Activated T-cell treated with anti-CD3 and anti-CD28 coated beads, Interleukin-2, amount 50 U/mL, for 24 hours (primary cell): ENCODE data around the gene PAN3.
A peak's percentile ranks its signal among the peaks of the same experiment; 100 is the strongest.

Experiments
- DNase-seq: peaks from one replicate; pipeline ENCODE4 v3.0.0-alpha.2; 2020
- H3K27ac Mint-ChIP-seq: 2 replicates; pipeline ENCODE4 v1.8.0; 2020; ENCODE audit warnings: mild to moderate bottlenecking, mixed read lengths
- H3K27me3 Mint-ChIP-seq: 2 replicates; pipeline ENCODE4 v1.8.0; 2020; ENCODE audit warnings: mixed read lengths
- H3K36me3 Mint-ChIP-seq: 2 replicates; pipeline ENCODE4 v1.8.0; 2020; ENCODE audit warnings: low read depth, mixed read lengths
- H3K4me1 Mint-ChIP-seq: 2 replicates; pipeline ENCODE4 v1.8.0; 2020; ENCODE audit warnings: low read depth, mixed read lengths
- H3K4me3 Mint-ChIP-seq: 2 replicates; pipeline ENCODE4 v1.8.0; 2020; ENCODE audit warnings: mild to moderate bottlenecking, moderate library complexity, mixed read lengths
- H3K9me3 Mint-ChIP-seq: 2 replicates; pipeline ENCODE4 v1.8.0; 2020; ENCODE audit warnings: mixed read lengths

The PAN3 gene

DNA sequence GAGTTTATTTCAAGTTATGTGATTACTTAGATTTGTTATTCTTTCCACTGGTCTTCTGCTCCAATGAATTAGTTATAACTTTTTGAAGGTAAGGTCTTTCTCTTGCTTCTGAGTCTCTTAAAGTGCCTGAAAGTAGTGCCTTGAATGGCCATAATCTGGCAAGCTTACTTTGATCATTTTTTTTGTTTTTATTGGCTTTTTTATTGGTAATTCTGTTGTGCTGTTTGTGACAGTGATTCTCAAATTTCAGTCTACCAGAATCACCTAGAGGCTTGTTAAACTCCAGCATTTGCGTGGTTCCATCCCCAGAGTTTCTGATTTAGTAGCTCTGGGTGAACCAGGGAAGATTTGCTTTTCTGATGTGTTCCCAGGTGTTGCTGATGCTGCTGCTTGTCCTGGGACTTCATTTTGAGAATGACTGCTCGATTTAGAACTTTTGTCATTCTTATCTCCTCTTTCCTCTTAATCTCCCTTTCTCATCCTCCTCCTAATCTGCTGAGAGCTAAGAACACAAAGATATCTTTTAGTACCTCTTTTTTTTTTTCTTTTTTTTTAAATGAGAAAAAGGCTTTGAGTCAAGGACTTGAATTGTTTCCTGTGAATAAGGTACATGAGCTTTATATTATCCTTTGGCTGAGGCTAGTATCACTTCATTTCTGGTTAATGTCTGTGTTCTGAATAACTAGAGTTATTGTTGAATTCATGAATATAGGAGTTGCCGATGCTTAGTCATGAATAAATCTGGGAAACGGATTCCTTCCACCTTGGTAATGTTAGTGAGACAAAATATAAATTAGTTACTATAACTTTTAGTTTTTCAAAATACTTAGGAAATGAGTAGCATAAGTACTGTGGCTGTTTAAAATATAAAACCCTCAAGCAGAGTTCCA lies 91.4 kb downstream of the PAN3 start:
- H3K27me3 Mint-ChIP-seq, result no peaks in the 10 kb centered on the region
- H3K4me3 Mint-ChIP-seq, result no peak overlapping the region
- no peak for DNase-seq
- peaks cover 10% of the 10 kb centered on the region for H3K4me1 Mint-ChIP-seq
- H3K9me3 Mint-ChIP-seq, result no peaks in the 10 kb centered on the region
- peaks cover 71% of the 10 kb centered on the region for H3K36me3 Mint-ChIP-seq
- H3K27ac Mint-ChIP-seq, result peak overlapping the region; percentile 32

DNA sequence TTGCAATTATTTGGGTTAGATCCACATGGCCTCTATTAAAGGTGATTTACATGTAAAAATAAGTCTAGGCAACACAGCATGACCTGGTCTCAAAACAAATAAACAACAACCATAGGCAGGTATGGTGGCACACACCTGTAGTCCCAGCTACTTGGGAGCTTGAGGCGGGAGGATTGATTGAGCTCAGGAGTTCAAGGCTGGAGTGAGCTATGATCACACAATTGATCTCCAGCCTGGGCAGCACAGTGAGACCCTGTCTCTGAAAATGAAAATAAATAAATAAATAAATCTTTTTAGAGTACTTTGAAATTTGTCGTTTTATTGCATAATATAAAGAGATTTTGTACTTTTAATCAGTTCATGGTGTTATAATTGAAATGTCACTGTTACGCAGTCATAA lies 93.3 kb downstream of the PAN3 start:
- Mint-ChIP-seq H3K9me3 (no peaks in the 10 kb centered on the region), H3K4me3 (no peak overlapping the region), H3K36me3 (peaks cover 66% of the 10 kb centered on the region), H3K27me3 (no peaks in the 10 kb centered on the region), H3K27ac (no peak overlapping the region), H3K4me1 (peaks cover 8% of the 10 kb centered on the region)
- DNase-seq, result no peak

- H3K36me3 Mint-ChIP-seq, result peaks cover 65% of the 10 kb centered on the region
- no peaks in the 10 kb centered on the region for H3K27me3 Mint-ChIP-seq
- no peak for DNase-seq
- no peak overlapping the region for H3K4me3 Mint-ChIP-seq
- peak overlapping the region; percentile 22 for H3K27ac Mint-ChIP-seq
- no peaks in the 10 kb centered on the region for H3K9me3 Mint-ChIP-seq
- peaks cover 12% of the 10 kb centered on the region for H3K4me1 Mint-ChIP-seq
These were observed 99.6 kb downstream of the PAN3 start for GRCh38 chr13:28237944-28238343.

GRCh38 chr13:28239374-28239773 lies 101.0 kb downstream of the PAN3 start:
- Mint-ChIP-seq H3K9me3 (no peaks in the 10 kb centered on the region), H3K36me3 (peaks cover 69% of the 10 kb centered on the region), H3K4me3 (no peak overlapping the region), H3K27me3 (no peaks in the 10 kb centered on the region), H3K4me1 (peaks cover 9% of the 10 kb centered on the region), H3K27ac (peak overlapping the region; percentile 37)
- no peak for DNase-seq

DNA sequence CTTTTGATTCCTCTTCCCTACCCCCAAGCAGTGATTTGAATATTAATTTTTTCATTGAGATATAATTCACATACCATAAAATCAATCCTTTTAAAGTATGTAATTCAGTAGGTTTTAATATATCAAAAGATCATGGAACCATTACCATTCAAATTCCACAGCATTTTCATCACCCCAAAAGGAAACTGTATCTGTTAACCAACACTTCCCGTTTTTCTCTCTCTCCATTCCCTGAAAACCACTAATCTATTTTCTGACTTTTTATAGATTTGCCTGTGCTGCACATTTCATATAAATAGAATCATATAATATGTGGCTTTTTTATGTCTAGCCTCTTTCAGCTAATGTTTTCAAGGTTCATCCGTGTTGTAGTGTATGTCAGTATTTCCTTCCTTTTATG lies 107.1 kb downstream of the PAN3 start:
- no peaks in the 10 kb centered on the region for H3K9me3 Mint-ChIP-seq
- H3K27ac Mint-ChIP-seq, result no peak overlapping the region
- H3K36me3 Mint-ChIP-seq, result peaks cover 87% of the 10 kb centered on the region
- DNase-seq, result no peak
- no peaks in the 10 kb centered on the region for H3K27me3 Mint-ChIP-seq
- H3K4me1 Mint-ChIP-seq, result peaks cover 32% of the 10 kb centered on the region
- H3K4me3 Mint-ChIP-seq, result no peak overlapping the region

GRCh38 chr13:28246891-28247290 lies 108.5 kb downstream of the PAN3 start:
- Mint-ChIP-seq H3K36me3 (peaks cover 86% of the 10 kb centered on the region), H3K9me3 (no peaks in the 10 kb centered on the region), H3K27me3 (no peaks in the 10 kb centered on the region), H3K27ac (no peak overlapping the region), H3K4me3 (no peak overlapping the region), H3K4me1 (peaks cover 41% of the 10 kb centered on the region)
- DNase-seq, result no peak

DNA sequence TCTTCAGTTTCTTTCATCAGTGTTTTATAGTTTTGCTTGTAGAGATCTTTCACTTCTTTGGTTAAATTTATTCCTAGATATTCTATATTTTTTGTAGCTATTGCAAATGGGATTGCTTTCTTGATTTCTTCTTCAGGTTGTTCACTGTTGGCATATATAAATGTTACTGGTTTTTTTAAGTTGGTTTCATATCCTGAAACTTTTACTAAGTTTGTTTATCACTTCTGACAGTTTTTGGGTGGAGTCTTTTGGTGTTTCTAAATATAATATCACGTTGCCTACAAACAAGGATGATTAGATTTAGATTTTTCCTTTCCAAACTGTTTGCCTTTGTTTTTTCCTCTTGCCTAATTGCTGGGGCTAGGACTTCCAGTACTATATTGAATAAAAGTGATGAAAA lies 109.7 kb downstream of the PAN3 start:
- H3K27ac Mint-ChIP-seq, result no peak overlapping the region
- no peaks in the 10 kb centered on the region for H3K27me3 Mint-ChIP-seq
- H3K4me1 Mint-ChIP-seq, result peaks cover 48% of the 10 kb centered on the region
- no peak for DNase-seq
- H3K36me3 Mint-ChIP-seq, result peaks cover 82% of the 10 kb centered on the region
- H3K9me3 Mint-ChIP-seq, result no peaks in the 10 kb centered on the region
- H3K4me3 Mint-ChIP-seq, result no peak overlapping the region

DNA sequence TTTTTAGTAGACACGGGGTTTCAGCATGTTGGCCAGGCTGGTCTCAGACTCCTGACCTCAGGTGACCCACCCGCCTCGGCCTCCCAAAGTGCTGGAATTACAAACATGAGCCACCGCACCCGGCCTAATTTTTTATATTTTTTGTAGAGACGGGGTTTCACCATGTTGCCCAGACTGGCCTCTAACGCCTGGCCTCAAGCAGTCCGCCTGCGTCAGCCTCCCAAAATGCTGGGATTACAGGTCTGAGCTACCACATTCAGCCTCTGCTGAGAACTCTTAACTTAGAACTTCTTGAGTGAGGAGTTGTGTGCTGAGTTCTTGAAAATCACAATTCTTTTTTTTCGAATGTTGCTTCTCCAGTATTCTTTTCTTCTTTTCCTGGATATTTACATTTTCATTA lies 112.2 kb downstream of the PAN3 start:
- H3K4me1 Mint-ChIP-seq, result peaks cover 66% of the 10 kb centered on the region
- H3K36me3 Mint-ChIP-seq, result peaks cover 74% of the 10 kb centered on the region
- H3K27ac Mint-ChIP-seq, result no peak overlapping the region
- no peak for DNase-seq
- no peak overlapping the region for H3K4me3 Mint-ChIP-seq
- H3K9me3 Mint-ChIP-seq, result no peaks in the 10 kb centered on the region
- no peaks in the 10 kb centered on the region for H3K27me3 Mint-ChIP-seq

DNA sequence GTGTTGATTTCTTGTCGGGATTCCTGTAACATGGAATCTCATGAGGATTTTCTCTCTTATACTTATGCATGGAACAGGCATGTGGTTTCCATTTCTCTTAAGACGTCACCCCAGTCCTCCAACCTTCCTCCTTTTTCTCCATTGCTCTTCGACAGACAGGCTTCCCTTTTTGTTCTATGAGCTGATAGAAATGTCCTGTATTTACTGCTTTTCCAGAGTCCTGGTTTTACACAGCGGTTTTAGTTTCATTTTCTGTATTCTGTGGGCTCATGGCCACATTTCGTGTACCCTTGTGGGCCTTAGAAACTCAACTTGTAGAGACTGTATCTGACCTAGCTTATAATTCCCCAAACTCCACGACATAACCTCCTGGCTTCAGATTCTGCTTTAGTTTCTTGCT lies 113.1 kb downstream of the PAN3 start:
- H3K27ac Mint-ChIP-seq, result no peak overlapping the region

GRCh38 chr13:28252547-28252946 lies 114.2 kb downstream of the PAN3 start:
- Mint-ChIP-seq H3K9me3 (no peaks in the 10 kb centered on the region), H3K27ac (no peak overlapping the region), H3K4me3 (no peak overlapping the region), H3K36me3 (peaks cover 71% of the 10 kb centered on the region), H3K4me1 (peaks cover 53% of the 10 kb centered on the region), H3K27me3 (no peaks in the 10 kb centered on the region)
- no peak for DNase-seq

More for the DNA sequence above, 113.1 kb downstream of the PAN3 start:
- Mint-ChIP-seq H3K9me3 (no peaks in the 10 kb centered on the region), H3K27me3 (no peaks in the 10 kb centered on the region), H3K36me3 (peaks cover 72% of the 10 kb centered on the region), H3K4me3 (no peak overlapping the region), H3K4me1 (peaks cover 63% of the 10 kb centered on the region)
- no peak for DNase-seq

DNA sequence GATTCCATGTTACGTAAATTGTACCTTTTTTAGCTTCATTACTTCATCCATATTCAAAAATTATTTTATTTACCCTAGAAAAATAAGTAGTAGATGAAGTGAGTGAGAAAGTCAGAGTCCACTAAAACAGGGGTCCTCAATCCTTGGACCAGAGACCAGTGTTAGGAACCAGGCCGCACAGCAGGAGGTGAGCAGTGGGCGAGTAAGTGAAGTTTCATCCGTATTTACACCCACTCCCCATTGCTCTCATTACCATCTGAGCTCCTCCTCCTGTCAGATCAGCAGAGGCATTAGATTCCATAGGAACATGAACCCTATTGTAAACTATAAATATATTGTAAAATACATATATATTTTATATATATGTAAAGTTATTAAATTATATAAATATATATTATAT lies 119.0 kb downstream of the PAN3 start:
- Mint-ChIP-seq H3K27me3 (no peaks in the 10 kb centered on the region), H3K9me3 (no peaks in the 10 kb centered on the region), H3K36me3 (peaks cover 65% of the 10 kb centered on the region), H3K27ac (no peak overlapping the region), H3K4me3 (no peak overlapping the region), H3K4me1 (peaks cover 26% of the 10 kb centered on the region)
- DNase-seq, result no peak

GRCh38 chr13:28258417-28258816 lies 120.1 kb downstream of the PAN3 start:
- Mint-ChIP-seq H3K4me1 (peaks cover 17% of the 10 kb centered on the region), H3K27ac (no peak overlapping the region), H3K9me3 (no peaks in the 10 kb centered on the region), H3K36me3 (peaks cover 66% of the 10 kb centered on the region), H3K4me3 (no peak overlapping the region), H3K27me3 (no peaks in the 10 kb centered on the region)
- DNase-seq, result no peak

GRCh38 chr13:28267497-28267896 lies 129.2 kb downstream of the PAN3 start:
- no peak overlapping the region for H3K4me3 Mint-ChIP-seq
- peaks cover 9% of the 10 kb centered on the region for H3K9me3 Mint-ChIP-seq
- peaks cover 71% of the 10 kb centered on the region for H3K36me3 Mint-ChIP-seq
- H3K27ac Mint-ChIP-seq, result no peak overlapping the region
- no peak for DNase-seq
- no peaks in the 10 kb centered on the region for H3K27me3 Mint-ChIP-seq
- peaks cover 24% of the 10 kb centered on the region for H3K4me1 Mint-ChIP-seq

DNA sequence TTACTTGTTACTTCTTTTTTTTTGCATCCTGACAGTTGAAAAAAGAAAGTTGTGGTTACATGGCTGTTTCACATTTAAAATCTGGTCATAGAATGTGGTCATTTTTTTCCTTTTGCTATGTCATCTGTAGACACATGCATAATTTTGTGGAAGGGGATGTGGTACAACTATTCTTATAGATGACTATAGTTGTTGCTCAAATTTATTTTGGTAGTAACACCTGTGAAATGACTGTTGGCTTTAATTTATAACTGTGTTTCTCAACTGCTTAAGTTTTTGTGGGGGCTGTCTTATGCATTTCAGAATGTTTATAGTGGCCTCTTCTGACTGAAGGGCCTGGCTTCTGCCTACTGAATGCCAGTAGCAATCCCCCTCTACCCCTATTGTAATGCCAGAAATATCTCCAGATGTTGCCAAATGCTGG lies 130.5 kb downstream of the PAN3 start:
- H3K4me1 Mint-ChIP-seq, result peaks cover 24% of the 10 kb centered on the region
- peak overlapping the region; percentile 66 for H3K27ac Mint-ChIP-seq
- H3K36me3 Mint-ChIP-seq, result peaks cover 77% of the 10 kb centered on the region
- peaks cover 9% of the 10 kb centered on the region for H3K9me3 Mint-ChIP-seq
- H3K4me3 Mint-ChIP-seq, result no peak overlapping the region
- no peak for DNase-seq
- no peaks in the 10 kb centered on the region for H3K27me3 Mint-ChIP-seq

DNA sequence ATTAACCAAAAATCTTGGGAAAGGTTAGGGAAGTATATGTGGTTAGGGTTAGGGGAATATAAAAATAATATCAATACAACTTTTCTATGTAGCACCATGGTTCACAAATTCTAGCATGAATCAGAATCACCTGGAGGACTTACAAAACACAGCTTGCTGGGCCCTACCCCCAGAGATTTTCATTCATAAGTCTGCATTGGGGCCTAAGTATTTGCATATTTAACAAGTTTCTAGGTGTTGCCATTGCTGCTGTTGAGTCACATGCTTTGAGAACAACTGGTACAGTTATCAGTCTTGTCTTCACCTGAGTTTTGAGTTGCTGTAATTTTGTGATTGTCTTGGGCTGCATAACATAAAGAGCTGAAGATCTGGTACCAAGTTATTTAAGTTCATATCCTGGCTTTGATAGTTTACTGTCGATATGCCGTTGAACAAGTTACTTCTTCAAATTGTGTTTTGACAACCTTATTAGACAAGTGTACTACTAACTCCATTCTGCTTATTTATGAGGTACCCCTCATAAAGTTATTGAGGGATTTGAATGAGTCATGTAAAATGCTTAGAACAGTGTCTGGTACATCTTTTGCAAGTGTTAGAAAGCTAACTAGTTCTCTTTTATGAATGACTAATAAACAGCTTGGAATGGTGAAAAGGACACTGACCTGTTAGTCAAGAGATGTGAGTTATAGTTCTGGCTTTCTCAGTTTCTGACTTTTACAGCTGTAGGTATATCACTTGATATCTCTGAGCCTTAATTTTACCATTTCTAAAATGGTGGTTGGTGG lies 132.9 kb downstream of the PAN3 start:
- no peak overlapping the region for H3K4me3 Mint-ChIP-seq
- peaks cover 9% of the 10 kb centered on the region for H3K9me3 Mint-ChIP-seq
- H3K36me3 Mint-ChIP-seq, result peaks cover 86% of the 10 kb centered on the region
- H3K27me3 Mint-ChIP-seq, result no peaks in the 10 kb centered on the region
- H3K27ac Mint-ChIP-seq, result no peak overlapping the region
- no peak for DNase-seq
- H3K4me1 Mint-ChIP-seq, result peaks cover 24% of the 10 kb centered on the region
